Endothelial cell of umbilical vein (primary cell): ENCODE measurements around the gene CCDC187.

Experiments used
- EZH2 ChIP-seq: IDR thresholded peaks from 2 replicates; pipeline ENCODE4 v1.6.1; 2012; ENCODE audit warnings: borderline replicate concordance, low read depth, mild to moderate bottlenecking, moderate library complexity, low read length, inconsistent platforms; ENCODE audit not compliant: severe bottlenecking
- JUN ChIP-seq: IDR thresholded peaks from 2 replicates; pipeline ENCODE4 v1.6.1; 2011; ENCODE audit warnings: borderline replicate concordance, low read depth; ENCODE audit not compliant: insufficient read length, insufficient read depth
- MAX ChIP-seq: IDR thresholded peaks from 2 replicates; pipeline ENCODE4 v1.6.1; 2011; ENCODE audit not compliant: insufficient read depth, insufficient read length
- POLR2A ChIP-seq: IDR thresholded peaks from 2 replicates; pipeline ENCODE4 v1.6.1; 2012; ENCODE audit warnings: low read depth, mild to moderate bottlenecking, control low read depth, low read length
- POLR2AphosphoS5 ChIP-seq: IDR thresholded peaks from 2 replicates; pipeline ENCODE4 v1.6.1; 2012; ENCODE audit warnings: low read depth, mild to moderate bottlenecking, control low read depth, low read length, moderate library complexity; ENCODE audit not compliant: insufficient read depth
- TF ChIP-seq, protein P1 (sequence below), 2 donors: IDR thresholded peaks; 1 replicate in 1 of 2; 2 replicates in 1 of 2; pipeline ENCODE4 v1.5.1; 2011; ENCODE audit warnings: low read length in 2 of 2, mild to moderate bottlenecking in 2 of 2, moderate library complexity in 2 of 2, control low read depth in 1 of 2, inconsistent platforms in 1 of 2, low read depth in 1 of 2; ENCODE audit not compliant: insufficient read depth in 1 of 2; ENCODE audit errors: extremely low read depth in 1 of 2

DNA sequence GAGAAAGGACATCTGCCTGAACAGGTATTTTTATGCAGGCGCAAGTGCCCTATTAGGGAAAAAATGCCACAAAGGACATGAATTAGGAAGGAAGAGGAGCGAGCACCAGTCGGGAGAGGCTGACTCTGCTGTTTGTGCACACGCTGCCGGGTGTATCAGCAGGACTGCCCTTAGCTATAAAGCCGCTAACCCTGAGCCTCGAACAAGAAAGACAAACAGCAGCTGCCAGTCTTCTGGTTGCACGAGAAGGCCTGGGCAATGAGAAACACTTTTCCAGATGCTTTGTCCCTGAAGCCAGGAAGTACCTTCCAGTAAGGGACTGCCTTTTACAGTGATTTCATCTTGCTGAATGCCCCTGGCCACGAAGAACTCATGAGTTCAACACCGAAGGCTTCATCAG, 70.9 kb downstream of the CCDC187 start:
- TF ChIP-seq, protein P1, sequence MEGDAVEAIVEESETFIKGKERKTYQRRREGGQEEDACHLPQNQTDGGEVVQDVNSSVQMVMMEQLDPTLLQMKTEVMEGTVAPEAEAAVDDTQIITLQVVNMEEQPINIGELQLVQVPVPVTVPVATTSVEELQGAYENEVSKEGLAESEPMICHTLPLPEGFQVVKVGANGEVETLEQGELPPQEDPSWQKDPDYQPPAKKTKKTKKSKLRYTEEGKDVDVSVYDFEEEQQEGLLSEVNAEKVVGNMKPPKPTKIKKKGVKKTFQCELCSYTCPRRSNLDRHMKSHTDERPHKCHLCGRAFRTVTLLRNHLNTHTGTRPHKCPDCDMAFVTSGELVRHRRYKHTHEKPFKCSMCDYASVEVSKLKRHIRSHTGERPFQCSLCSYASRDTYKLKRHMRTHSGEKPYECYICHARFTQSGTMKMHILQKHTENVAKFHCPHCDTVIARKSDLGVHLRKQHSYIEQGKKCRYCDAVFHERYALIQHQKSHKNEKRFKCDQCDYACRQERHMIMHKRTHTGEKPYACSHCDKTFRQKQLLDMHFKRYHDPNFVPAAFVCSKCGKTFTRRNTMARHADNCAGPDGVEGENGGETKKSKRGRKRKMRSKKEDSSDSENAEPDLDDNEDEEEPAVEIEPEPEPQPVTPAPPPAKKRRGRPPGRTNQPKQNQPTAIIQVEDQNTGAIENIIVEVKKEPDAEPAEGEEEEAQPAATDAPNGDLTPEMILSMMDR (IDR thresholded peaks at IDR 0.05; ENCODE audit: extremely low read depth in 1 of 2, insufficient read depth in 1 of 2, low read depth in 1 of 2, low read length in 2 of 2) = no peak
- no peak for TF ChIP-seq EZH2
- TF ChIP-seq POLR2AphosphoS5 = no peak
- no peak for TF ChIP-seq JUN
- TF ChIP-seq POLR2A = no peak
- no peak for TF ChIP-seq MAX
